Thyroid gland (tissue), 4 donors: ENCODE measurements around the gene UCK1.

Experiments used
- CTCF ChIP-seq, 6 experiments: fragments of 200-600 bp in 3 of 6; fragments of 450-650 bp in 3 of 6; sonication (generic) in 3 of 6; IDR thresholded peaks; one replicate each; pipeline ENCODE4 v1.5.1; 2016 to 2019; ENCODE audit warnings: antibody characterized with exemption in 6 of 6, mild to moderate bottlenecking in 2 of 6, inconsistent platforms in 1 of 6, moderate library complexity in 1 of 6
- POLR2A ChIP-seq, 2 donors: fragments of 450-650 bp; IDR thresholded peaks; one replicate each; pipeline ENCODE4 v1.6.1; 2017; ENCODE audit warnings: antibody characterized with exemption in 2 of 2, mild to moderate bottlenecking in 2 of 2, moderate library complexity in 1 of 2

- TF ChIP-seq POLR2A (IDR thresholded peaks at IDR 0.05) (no peak), CTCF (IDR thresholded peaks at IDR 0.05) (no peak)
These were observed 19.2 kb downstream of the UCK1 start for GRCh38 chr9:131511880-131512279.
